Endothelial cell of umbilical vein (primary cell): Measurements from ENCODE around the gene B4GALNT4.
"Not testable (repeated sequence)": the region's sequence is repeated elsewhere in the genome, so short reads cannot be mapped to it uniquely, and the experiment has no call there.

Experiments used
- CTCF ChIP-seq, 2 donors: IDR thresholded peaks; 1 replicate in 1 of 2; 2 replicates in 1 of 2; pipeline ENCODE4 v1.5.1; 2011; ENCODE audit warnings: low read length in 2 of 2, mild to moderate bottlenecking in 2 of 2, moderate library complexity in 2 of 2, control low read depth in 1 of 2, inconsistent platforms in 1 of 2, low read depth in 1 of 2; ENCODE audit not compliant: insufficient read depth in 1 of 2; ENCODE audit errors: extremely low read depth in 1 of 2
- EZH2 ChIP-seq: IDR thresholded peaks from 2 replicates; pipeline ENCODE4 v1.6.1; 2012; ENCODE audit warnings: borderline replicate concordance, low read depth, mild to moderate bottlenecking, moderate library complexity, low read length, inconsistent platforms; ENCODE audit not compliant: severe bottlenecking
- FOS ChIP-seq: IDR thresholded peaks from 2 replicates; pipeline ENCODE4 v1.6.1; 2011; ENCODE audit warnings: mild to moderate bottlenecking, low read length, moderate library complexity, borderline replicate concordance; ENCODE audit not compliant: insufficient read depth
- JUN ChIP-seq: IDR thresholded peaks from 2 replicates; pipeline ENCODE4 v1.6.1; 2011; ENCODE audit warnings: borderline replicate concordance, low read depth; ENCODE audit not compliant: insufficient read length, insufficient read depth
- MAX ChIP-seq: IDR thresholded peaks from 2 replicates; pipeline ENCODE4 v1.6.1; 2011; ENCODE audit not compliant: insufficient read depth, insufficient read length
- MYC ChIP-seq: IDR thresholded peaks from one replicate; pipeline ENCODE4 v1.6.1; 2011; ENCODE audit warnings: mild to moderate bottlenecking, low read depth, low read length
- POLR2A ChIP-seq: IDR thresholded peaks from 2 replicates; pipeline ENCODE4 v1.6.1; 2012; ENCODE audit warnings: low read depth, mild to moderate bottlenecking, control low read depth, low read length
- POLR2AphosphoS5 ChIP-seq: IDR thresholded peaks from 2 replicates; pipeline ENCODE4 v1.6.1; 2012; ENCODE audit warnings: low read depth, mild to moderate bottlenecking, control low read depth, low read length, moderate library complexity; ENCODE audit not compliant: insufficient read depth

GRCh38 chr11:411520-411919 is 42.2 kb downstream of the B4GALNT4 start:
- TF ChIP-seq CTCF (IDR thresholded peaks at IDR 0.05; ENCODE audit: extremely low read depth in 1 of 2, insufficient read depth in 1 of 2, low read depth in 1 of 2, low read length in 2 of 2); MAX; MYC; POLR2A; EZH2; FOS; POLR2AphosphoS5; JUN: not testable (repeated sequence)
